Measurements from ENCODE around the gene FAM168A. TPM values are rescaled to one million over a fixed set of nuclear protein-coding genes. Genes with fewer than 3 reads are reported as not detected.

FAM168A gene
- total RNA-seq, 1 donor from 2014 or later, result 52.2 TPM

- no peaks in the 10 kb centered on the region for H3K9me3 Mint-ChIP-seq (ENCODE audit: unreplicated experiment)
- H3K4me3 Mint-ChIP-seq (ENCODE audit: unreplicated experiment), result no peak overlapping the region
- TF ChIP-seq CTCF (IDR thresholded peaks at IDR 0.05), result no peak
- no peaks in the 10 kb centered on the region for H3K27me3 Mint-ChIP-seq (ENCODE audit: unreplicated experiment)
- no peak overlapping the region for H3K27ac Mint-ChIP-seq (ENCODE audit: unreplicated experiment)
- peaks cover 20% of the 10 kb centered on the region for H3K4me1 Mint-ChIP-seq (ENCODE audit: unreplicated experiment)
- H3K36me3 Mint-ChIP-seq (ENCODE audit: unreplicated experiment), result peaks cover 22% of the 10 kb centered on the region
- no peak for DNase-seq (ENCODE audit: extremely low spot score, unreplicated experiment)
Observed at GRCh38 chr11:73409431-73409830, 188.5 kb downstream of the FAM168A start.

GRCh38 chr11:73406619-73407018 lies 191.3 kb downstream of the FAM168A start:
- TF ChIP-seq CTCF (IDR thresholded peaks at IDR 0.05), result no peak
- DNase-seq (ENCODE audit: extremely low spot score, unreplicated experiment), result no peak
- Mint-ChIP-seq H3K27me3 (ENCODE audit: unreplicated experiment) (no peaks in the 10 kb centered on the region), H3K4me1 (ENCODE audit: unreplicated experiment) (peaks cover 8% of the 10 kb centered on the region), H3K4me3 (ENCODE audit: unreplicated experiment) (no peak overlapping the region), H3K27ac (ENCODE audit: unreplicated experiment) (no peak overlapping the region), H3K36me3 (ENCODE audit: unreplicated experiment) (peaks cover 17% of the 10 kb centered on the region), H3K9me3 (ENCODE audit: unreplicated experiment) (no peaks in the 10 kb centered on the region)

GRCh38 chr11:73406131-73406530 lies 191.8 kb downstream of the FAM168A start:
- H3K27ac Mint-ChIP-seq (ENCODE audit: unreplicated experiment), result no peak overlapping the region

GRCh38 chr11:73405146-73405510 lies 192.8 kb downstream of the FAM168A start:
- Mint-ChIP-seq H3K27me3 (ENCODE audit: unreplicated experiment) (no peaks in the 10 kb centered on the region), H3K9me3 (ENCODE audit: unreplicated experiment) (no peaks in the 10 kb centered on the region), H3K27ac (ENCODE audit: unreplicated experiment) (no peak overlapping the region), H3K36me3 (ENCODE audit: unreplicated experiment) (peaks cover 14% of the 10 kb centered on the region), H3K4me1 (ENCODE audit: unreplicated experiment) (peaks cover 1% of the 10 kb centered on the region), H3K4me3 (ENCODE audit: unreplicated experiment) (no peak overlapping the region)
- TF ChIP-seq CTCF (IDR thresholded peaks at IDR 0.05), result no peak
- no peak for DNase-seq (ENCODE audit: extremely low spot score, unreplicated experiment)

More at GRCh38 chr11:73406131-73406530, 191.8 kb downstream of the FAM168A start:
- no peak for DNase-seq (ENCODE audit: extremely low spot score, unreplicated experiment)
- Mint-ChIP-seq H3K4me1 (ENCODE audit: unreplicated experiment) (peaks cover 6% of the 10 kb centered on the region), H3K36me3 (ENCODE audit: unreplicated experiment) (peaks cover 17% of the 10 kb centered on the region), H3K4me3 (ENCODE audit: unreplicated experiment) (no peak overlapping the region), H3K27me3 (ENCODE audit: unreplicated experiment) (no peaks in the 10 kb centered on the region), H3K9me3 (ENCODE audit: unreplicated experiment) (no peaks in the 10 kb centered on the region)
- TF ChIP-seq CTCF (IDR thresholded peaks at IDR 0.05), result no peak

- H3K9me3 Mint-ChIP-seq (ENCODE audit: unreplicated experiment), result no peaks in the 10 kb centered on the region
- no peak for TF ChIP-seq CTCF (IDR thresholded peaks at IDR 0.05)
- peaks cover 14% of the 10 kb centered on the region for H3K36me3 Mint-ChIP-seq (ENCODE audit: unreplicated experiment)
- no peaks in the 10 kb centered on the region for H3K27me3 Mint-ChIP-seq (ENCODE audit: unreplicated experiment)
- peaks cover 1% of the 10 kb centered on the region for H3K4me1 Mint-ChIP-seq (ENCODE audit: unreplicated experiment)
- no peak overlapping the region for H3K4me3 Mint-ChIP-seq (ENCODE audit: unreplicated experiment)
- no peak for DNase-seq (ENCODE audit: extremely low spot score, unreplicated experiment)
- H3K27ac Mint-ChIP-seq (ENCODE audit: unreplicated experiment), result no peak overlapping the region
Observed at GRCh38 chr11:73404506-73405145, 193.3 kb downstream of the FAM168A start.

Data from osteocyte (in vitro differentiated cells).